Naive thymus-derived CD4-positive, alpha-beta T cell (primary cell): Measurements from ENCODE around the gene CC2D1A. TPM values are rescaled to one million over a fixed set of nuclear protein-coding genes. Genes with fewer than 3 reads are reported as not detected.
A peak's percentile ranks its signal among the peaks of the same experiment; 100 is the strongest.

Experiments
- microRNA-seq: library from miRNA; unstranded; fragments of <30 nt; microRNA quantifications from one replicate; pipeline ENCODE4 v1.2.0, GENCODE V29; 2022; ENCODE audit warnings: borderline microRNAs expressed
- polyA plus RNA-seq, 2 donors: library from polyadenylated mRNA; unstranded; fragments of 300-500 nt; fragmentation: Illumina TruSeq; gene quantifications; one replicate each; pipeline ENCODE4 v1.2.3, GENCODE V29; 2021
- total RNA-seq, 6 experiments: library from RNA in 5 of 6; stranded (reverse) in 5 of 6; gene quantifications; 1 replicate in 5 of 6; 2 replicates in 1 of 6; pipeline ENCODE4 v1.2.3 and lab custom pipeline; 2021 to 2026

Gene CC2D1A
- total and polyA plus RNA-seq, 7 experiments from 2014 or later = 4.1 to 33.1 (median 28.8) TPM

Small RNA genes within 50 kb of the gene (microRNA-seq; reads per million reads assigned to microRNA genes)
- gene MIR181C (114 reads per million, percentile 56 among the genes with 10 or more reads in this experiment), gene MIR181D (35.8 reads per million, percentile 43 among the genes with 10 or more reads in this experiment)

Other genes starting within 250 kb of the CC2D1A start
- 10 to 100 TPM; 29.1 to 56.2 (median 49.2) TPM for gene MRI1, start 141.7 kb upstream of the CC2D1A start, total RNA-seq
- gene MRI1, start 141.7 kb upstream of the CC2D1A start, polyA plus RNA-seq = 10 to 100 TPM in 1 of 2 donors, 1 to 10 TPM in 1; 7.1 to 22.4 TPM
- gene C19orf53, start 131.7 kb upstream of the CC2D1A start, total RNA-seq = 100 to 1,000 TPM in 1 of 5 experiments, 10 to 100 TPM in 4; 57.2 to 108 (median 86.2) TPM
- gene C19orf53, start 131.7 kb upstream of the CC2D1A start, polyA plus RNA-seq = 100 to 1,000 TPM; 203 to 289 TPM
- gene ZSWIM4, start 110.8 kb upstream of the CC2D1A start, total RNA-seq = 1 to 10 TPM; 4.8 to 7.8 (median 5.9) TPM
- 1 to 10 TPM in 1 of 2 donors, under 1 TPM in 1; 0.73 to 1.6 TPM for gene ZSWIM4, start 110.8 kb upstream of the CC2D1A start, polyA plus RNA-seq
- 1 to 10 TPM in 2 of 5 experiments, not detected in 3; 1.3 to 3.4 TPM for gene NANOS3, start 29.1 kb upstream of the CC2D1A start, total RNA-seq
- not detected for gene NANOS3, start 29.1 kb upstream of the CC2D1A start, polyA plus RNA-seq
- 10 to 100 TPM in 1 of 5 experiments, 1 to 10 TPM in 4; 1.8 to 13.7 (median 2.9) TPM for gene BRME1, start 84 bp upstream of the CC2D1A start, total RNA-seq
- 1 to 10 TPM in 1 of 2 donors, under 1 TPM in 1; 0.56 to 1.6 TPM for gene BRME1, start 84 bp upstream of the CC2D1A start, polyA plus RNA-seq
- gene PODNL1, start 32.2 kb downstream of the CC2D1A start, total RNA-seq = under 1 TPM in 1 of 5 experiments, not detected in 4; 0.59 TPM
- gene PODNL1, start 32.2 kb downstream of the CC2D1A start, polyA plus RNA-seq = under 1 TPM in 1 of 2 donors, not detected in 1; 0.33 TPM
- gene DCAF15, start 46.3 kb downstream of the CC2D1A start, total RNA-seq = 10 to 100 TPM; 68.5 to 92.0 (median 87.2) TPM
- 1 to 10 TPM; 3.7 to 8.8 TPM for gene DCAF15, start 46.3 kb downstream of the CC2D1A start, polyA plus RNA-seq
- 10 to 100 TPM; 15.7 to 23.5 (median 20.5) TPM for gene RFX1, start 100.1 kb downstream of the CC2D1A start, total RNA-seq
- 1 to 10 TPM; 1.0 TPM for gene RFX1, start 100.1 kb downstream of the CC2D1A start, polyA plus RNA-seq
- gene RLN3, start 121.9 kb downstream of the CC2D1A start, total RNA-seq = not detected
- not detected for gene RLN3, start 121.9 kb downstream of the CC2D1A start, polyA plus RNA-seq
- 100 to 1,000 TPM in 1 of 5 experiments, 10 to 100 TPM in 4; 32.1 to 118 (median 83.2) TPM for gene IL27RA, start 125.6 kb downstream of the CC2D1A start, total RNA-seq
- gene IL27RA, start 125.6 kb downstream of the CC2D1A start, polyA plus RNA-seq = 100 to 1,000 TPM in 1 of 2 donors, 10 to 100 TPM in 1; 76.4 to 120 TPM
- under 1 TPM in 1 of 5 experiments, not detected in 4; 0.22 TPM for gene PALM3, start 155.9 kb downstream of the CC2D1A start, total RNA-seq
- not detected for gene PALM3, start 155.9 kb downstream of the CC2D1A start, polyA plus RNA-seq
- 1 to 10 TPM in 2 of 5 experiments, under 1 TPM in 3; 0.58 to 1.9 (median 0.91) TPM for gene MISP3, start 166.6 kb downstream of the CC2D1A start, total RNA-seq
- under 1 TPM; 0.18 to 0.19 TPM for gene MISP3, start 166.6 kb downstream of the CC2D1A start, polyA plus RNA-seq
- under 1 TPM in 3 of 5 experiments, not detected in 2; 0.34 to 0.78 (median 0.60) TPM for gene C19orf67, start 179.6 kb downstream of the CC2D1A start, total RNA-seq
- not detected for gene C19orf67, start 179.6 kb downstream of the CC2D1A start, polyA plus RNA-seq
- gene SAMD1, start 184.6 kb downstream of the CC2D1A start, total RNA-seq = 10 to 100 TPM; 32.6 to 87.3 (median 62.5) TPM
- gene SAMD1, start 184.6 kb downstream of the CC2D1A start, polyA plus RNA-seq = 1 to 10 TPM; 3.0 to 4.0 TPM
- 100 to 1,000 TPM in 1 of 5 experiments, 10 to 100 TPM in 4; 41.3 to 101 (median 63.1) TPM for gene PRKACA, start 211.6 kb downstream of the CC2D1A start, total RNA-seq
- 1 to 10 TPM; 1.9 to 2.2 TPM for gene PRKACA, start 211.6 kb downstream of the CC2D1A start, polyA plus RNA-seq
- 10 to 100 TPM in 1 of 5 experiments, 1 to 10 TPM in 3, under 1 TPM in 1; 0.98 to 79.0 (median 2.1) TPM for gene ASF1B, start 230.4 kb downstream of the CC2D1A start, total RNA-seq
- gene ASF1B, start 230.4 kb downstream of the CC2D1A start, polyA plus RNA-seq = 1 to 10 TPM; 2.4 to 4.5 TPM